22Rv1 (cell line): ENCODE measurements around the gene DIAPH2.

Source experiments
- ZFX ChIP-seq: fragments of 450-650 bp; IDR thresholded peaks from 2 replicates; pipeline ENCODE4 v1.6.1; 2017; ENCODE audit warnings: antibody characterized with exemption, borderline replicate concordance
- TF ChIP-seq, protein P1 (sequence below): fragments of 450-650 bp; IDR thresholded peaks from 2 replicates; pipeline ENCODE4 v1.5.1; 2017; ENCODE audit warnings: mild to moderate bottlenecking

DNA sequence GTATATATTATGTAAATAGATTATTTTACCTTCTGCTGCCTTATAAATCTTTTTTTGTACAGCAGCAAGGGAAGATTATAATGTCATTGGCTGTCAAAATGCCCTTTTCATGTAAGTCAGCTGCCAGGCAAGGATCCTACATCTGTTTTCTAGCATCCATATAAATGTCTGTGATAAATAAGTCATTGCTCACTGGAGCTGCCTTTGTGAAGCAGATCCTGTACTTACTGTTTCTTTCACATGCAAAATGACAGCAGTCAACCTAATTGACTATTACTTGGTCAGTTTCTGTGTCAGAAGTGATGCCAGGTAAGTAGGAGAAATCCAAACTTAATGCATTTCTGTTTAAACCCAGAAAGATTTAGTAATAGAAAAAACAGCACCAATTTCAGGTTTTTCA, 819.8 kb downstream of the DIAPH2 start:
- TF ChIP-seq, protein P1, sequence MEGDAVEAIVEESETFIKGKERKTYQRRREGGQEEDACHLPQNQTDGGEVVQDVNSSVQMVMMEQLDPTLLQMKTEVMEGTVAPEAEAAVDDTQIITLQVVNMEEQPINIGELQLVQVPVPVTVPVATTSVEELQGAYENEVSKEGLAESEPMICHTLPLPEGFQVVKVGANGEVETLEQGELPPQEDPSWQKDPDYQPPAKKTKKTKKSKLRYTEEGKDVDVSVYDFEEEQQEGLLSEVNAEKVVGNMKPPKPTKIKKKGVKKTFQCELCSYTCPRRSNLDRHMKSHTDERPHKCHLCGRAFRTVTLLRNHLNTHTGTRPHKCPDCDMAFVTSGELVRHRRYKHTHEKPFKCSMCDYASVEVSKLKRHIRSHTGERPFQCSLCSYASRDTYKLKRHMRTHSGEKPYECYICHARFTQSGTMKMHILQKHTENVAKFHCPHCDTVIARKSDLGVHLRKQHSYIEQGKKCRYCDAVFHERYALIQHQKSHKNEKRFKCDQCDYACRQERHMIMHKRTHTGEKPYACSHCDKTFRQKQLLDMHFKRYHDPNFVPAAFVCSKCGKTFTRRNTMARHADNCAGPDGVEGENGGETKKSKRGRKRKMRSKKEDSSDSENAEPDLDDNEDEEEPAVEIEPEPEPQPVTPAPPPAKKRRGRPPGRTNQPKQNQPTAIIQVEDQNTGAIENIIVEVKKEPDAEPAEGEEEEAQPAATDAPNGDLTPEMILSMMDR = no peak
- TF ChIP-seq ZFX = no peak
